Stimulated activated CD8-positive, alpha-beta memory T cell treated with anti-CD3 and anti-CD28 coated beads, Interleukin-7, amount 100 ng/mL, for 1 hour (primary cell): ENCODE data around the gene P4HA3.

Experiments
- DNase-seq, 2 donors: peaks; one replicate each; pipeline ENCODE4 v3.0.0-alpha.2; 2020; ENCODE audit warnings: low read depth in 2 of 2

Gene P4HA3

GRCh38 chr11:74318241-74318932 lies 6.9 kb upstream of the P4HA3 start:
- no peak for DNase-seq

GRCh38 chr11:74316772-74317505 lies 5.5 kb upstream of the P4HA3 start:
- DNase-seq, result no peak

- DNase-seq, result no peak
Observed at GRCh38 chr11:74312326-74312725, 886 bp upstream of the P4HA3 start.

- no peak for DNase-seq
Observed at GRCh38 chr11:74310857-74311256, 583 bp downstream of the P4HA3 start.

- DNase-seq, result no peak
Observed at GRCh38 chr11:74307434-74307833, 4.0 kb downstream of the P4HA3 start.

- no peak for DNase-seq
Observed at GRCh38 chr11:74306435-74307175, 4.8 kb downstream of the P4HA3 start.

GRCh38 chr11:74299015-74299414 lies 12.4 kb downstream of the P4HA3 start:
- DNase-seq, result no peak

- DNase-seq, result no peak
Observed at GRCh38 chr11:74297484-74297883, 14.0 kb downstream of the P4HA3 start.

GRCh38 chr11:74288911-74289310 lies 22.5 kb downstream of the P4HA3 start:
- no peak for DNase-seq

- no peak for DNase-seq
Observed at GRCh38 chr11:74288161-74288560, 23.3 kb downstream of the P4HA3 start.

GRCh38 chr11:74284466-74284865 lies 27.0 kb downstream of the P4HA3 start:
- DNase-seq, result no peak

- DNase-seq, result no peak
Observed at GRCh38 chr11:74283580-74284180, 27.8 kb downstream of the P4HA3 start.

GRCh38 chr11:74282914-74283371 lies 28.5 kb downstream of the P4HA3 start:
- DNase-seq, result no peak

GRCh38 chr11:74282421-74282820 lies 29.0 kb downstream of the P4HA3 start:
- DNase-seq, result no peak

GRCh38 chr11:74280494-74280893 lies 30.9 kb downstream of the P4HA3 start:
- DNase-seq, result no peak

GRCh38 chr11:74279256-74279655 lies 32.2 kb downstream of the P4HA3 start:
- DNase-seq, result no peak

- no peak for DNase-seq
Observed at GRCh38 chr11:74278721-74279161, 32.7 kb downstream of the P4HA3 start.

GRCh38 chr11:74278103-74278502 lies 33.3 kb downstream of the P4HA3 start:
- no peak for DNase-seq

- DNase-seq, result no peak
Observed at GRCh38 chr11:74276581-74276980, 34.9 kb downstream of the P4HA3 start.

- DNase-seq, result no peak
Observed at GRCh38 chr11:74272276-74272675, 39.2 kb downstream of the P4HA3 start.

- no peak for DNase-seq
Observed at GRCh38 chr11:74269161-74269811, 42.2 kb downstream of the P4HA3 start.

GRCh38 chr11:74268456-74268855 lies 43.0 kb downstream of the P4HA3 start:
- DNase-seq, result no peak
